GM21786 (cell line): Measurements from ENCODE around the gene FADS3.

ENCODE experiments used
- ATAC-seq: cut with Tn5 transposase; IDR thresholded peaks from one replicate; pipeline ENCODE4 v1.9.1; 2021; ENCODE audit not compliant: unreplicated experiment

The FADS3 gene, protein sequence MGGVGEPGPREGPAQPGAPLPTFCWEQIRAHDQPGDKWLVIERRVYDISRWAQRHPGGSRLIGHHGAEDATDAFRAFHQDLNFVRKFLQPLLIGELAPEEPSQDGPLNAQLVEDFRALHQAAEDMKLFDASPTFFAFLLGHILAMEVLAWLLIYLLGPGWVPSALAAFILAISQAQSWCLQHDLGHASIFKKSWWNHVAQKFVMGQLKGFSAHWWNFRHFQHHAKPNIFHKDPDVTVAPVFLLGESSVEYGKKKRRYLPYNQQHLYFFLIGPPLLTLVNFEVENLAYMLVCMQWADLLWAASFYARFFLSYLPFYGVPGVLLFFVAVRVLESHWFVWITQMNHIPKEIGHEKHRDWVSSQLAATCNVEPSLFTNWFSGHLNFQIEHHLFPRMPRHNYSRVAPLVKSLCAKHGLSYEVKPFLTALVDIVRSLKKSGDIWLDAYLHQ

DNA sequence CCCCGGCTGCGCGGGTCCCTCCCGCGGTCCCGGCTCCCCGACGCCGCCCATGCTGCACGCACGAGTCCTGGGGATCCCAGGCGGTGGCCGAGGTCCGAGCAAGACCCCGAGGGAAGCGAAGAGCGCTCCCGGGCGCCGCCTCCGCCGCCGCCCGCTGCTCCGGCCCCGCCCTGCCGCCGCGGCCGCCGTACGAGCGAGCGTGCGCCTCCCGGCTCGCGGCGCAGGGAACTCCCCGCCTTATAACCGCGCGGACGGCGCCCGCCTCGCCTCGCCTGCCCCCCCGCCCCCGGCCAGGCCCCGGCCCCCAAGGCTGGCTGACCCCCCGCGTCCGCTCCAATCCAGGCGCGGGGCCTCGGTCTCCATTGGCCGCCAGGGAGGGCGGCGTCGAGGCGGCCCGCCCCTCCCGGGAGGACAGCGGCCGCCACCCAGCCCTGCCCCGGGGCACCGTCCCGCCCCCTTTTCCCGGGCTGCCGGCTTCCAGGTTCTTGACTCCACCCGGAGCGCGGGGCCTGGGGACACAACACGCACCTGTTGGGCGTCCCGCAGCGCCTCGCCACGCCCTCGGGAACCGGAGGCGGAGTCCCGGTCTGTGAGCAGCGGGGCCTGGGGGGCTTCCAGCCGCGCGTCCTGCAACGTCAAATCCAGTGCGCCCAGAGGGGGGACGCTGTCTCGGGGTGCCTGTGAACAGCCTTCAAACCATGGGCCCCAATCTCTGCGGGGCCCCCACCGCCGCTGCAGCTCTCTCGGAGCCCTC is at the start of gene FADS3:
Gene FADS3, minus strand, starts transcription at position 215 of the 754 bp plus-strand sequence. Its CDS starts 164 bp downstream, at position 51.
- peak; percentile 58 for ATAC-seq

DNA sequence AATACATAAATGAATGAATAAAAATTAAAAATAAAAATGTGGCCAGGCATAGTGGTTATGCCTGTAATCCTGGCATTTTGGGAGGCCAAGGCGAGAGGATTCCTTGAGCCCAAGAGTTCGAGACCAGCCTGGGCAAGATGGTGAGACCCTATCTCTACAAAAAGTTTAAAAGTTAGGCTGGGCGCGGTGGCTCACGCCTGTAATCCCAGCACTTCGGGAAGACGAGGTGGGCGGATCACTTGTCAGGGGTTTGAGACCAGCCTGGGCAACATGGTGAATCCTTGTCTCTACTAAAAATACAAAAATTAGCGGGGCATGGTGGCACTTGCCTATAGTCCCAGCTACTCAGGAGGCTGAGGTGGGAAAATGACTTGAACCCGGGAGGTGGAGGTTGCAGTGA is 49.1 kb upstream of the FADS3 start:
- ATAC-seq = no peak

DNA sequence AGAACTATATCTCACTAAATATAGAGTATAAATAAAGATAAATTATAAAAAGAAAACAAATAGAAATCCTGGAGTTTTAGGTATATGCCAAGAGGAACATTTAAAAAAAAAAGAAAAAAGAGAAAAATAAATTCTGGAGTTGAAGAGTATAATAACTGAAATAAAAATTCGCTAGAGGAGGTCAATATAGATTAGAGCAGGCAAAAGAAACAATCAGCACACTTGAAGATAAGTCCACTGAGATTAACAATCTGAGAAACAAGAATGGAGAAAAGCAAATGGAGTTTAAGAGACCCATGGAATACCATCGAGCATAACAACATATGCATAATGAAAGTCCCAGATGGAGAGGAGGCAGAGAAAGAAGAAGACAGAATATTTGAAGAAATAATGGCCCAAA is 44.5 kb upstream of the FADS3 start:
- no peak for ATAC-seq

DNA sequence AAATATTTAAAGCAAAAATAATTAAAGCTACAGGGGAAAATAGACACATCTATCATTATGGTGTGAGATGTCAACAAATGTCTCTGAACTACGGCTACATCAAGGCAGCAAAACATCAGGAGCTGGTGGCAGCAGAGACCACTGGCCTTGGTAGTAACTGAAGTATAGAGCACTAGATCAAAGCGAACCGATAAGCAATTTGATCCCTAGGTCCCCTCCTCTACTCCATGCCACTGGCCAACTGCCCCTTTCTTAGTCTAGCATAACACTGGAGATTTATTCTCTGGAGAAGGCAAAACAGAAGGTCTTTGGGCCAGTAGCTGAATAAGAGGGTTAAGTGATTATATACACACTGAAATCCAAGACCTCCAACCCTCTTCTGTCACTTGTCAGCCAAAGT is 39.6 kb upstream of the FADS3 start:
- ATAC-seq = no peak

DNA sequence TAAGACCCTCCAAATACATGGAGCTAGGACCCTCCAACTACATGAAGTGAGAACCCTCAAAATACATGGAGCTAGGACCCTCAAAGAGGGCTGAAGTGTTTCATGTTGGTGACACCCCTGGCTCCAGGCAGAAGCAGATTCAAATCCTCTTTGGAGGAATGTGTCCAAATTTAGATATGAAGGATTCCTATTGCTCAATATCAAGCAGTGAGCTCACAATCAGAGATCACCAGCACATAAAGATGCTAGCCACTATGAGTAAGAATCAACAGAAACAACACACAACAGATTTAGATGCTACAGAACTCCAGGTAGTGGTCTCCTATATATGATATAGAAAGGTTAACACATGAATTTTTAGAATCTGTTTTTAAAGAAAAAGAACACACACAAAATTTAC is 37.3 kb upstream of the FADS3 start:
- ATAC-seq = no peak

DNA sequence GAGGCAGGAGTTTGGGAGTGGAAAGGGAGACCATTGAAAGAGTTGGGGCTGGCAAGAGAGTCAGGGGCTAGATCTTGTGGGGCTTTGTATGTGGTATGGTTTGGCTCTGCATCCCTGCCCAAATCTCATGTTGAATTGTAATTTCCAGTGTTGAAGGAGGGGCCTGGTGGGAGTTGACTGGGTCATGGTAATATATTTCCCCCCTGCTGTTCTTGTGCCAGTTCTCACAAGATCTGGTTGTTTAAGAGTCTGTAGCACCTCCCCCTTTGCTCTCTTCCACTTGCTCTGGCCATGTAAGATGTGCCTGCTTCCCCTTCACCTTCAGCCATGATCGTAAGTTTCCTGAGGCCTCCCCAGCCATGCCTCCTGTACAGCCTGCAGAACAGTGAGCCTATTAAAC is 36.2 kb upstream of the FADS3 start:
- no peak for ATAC-seq

DNA sequence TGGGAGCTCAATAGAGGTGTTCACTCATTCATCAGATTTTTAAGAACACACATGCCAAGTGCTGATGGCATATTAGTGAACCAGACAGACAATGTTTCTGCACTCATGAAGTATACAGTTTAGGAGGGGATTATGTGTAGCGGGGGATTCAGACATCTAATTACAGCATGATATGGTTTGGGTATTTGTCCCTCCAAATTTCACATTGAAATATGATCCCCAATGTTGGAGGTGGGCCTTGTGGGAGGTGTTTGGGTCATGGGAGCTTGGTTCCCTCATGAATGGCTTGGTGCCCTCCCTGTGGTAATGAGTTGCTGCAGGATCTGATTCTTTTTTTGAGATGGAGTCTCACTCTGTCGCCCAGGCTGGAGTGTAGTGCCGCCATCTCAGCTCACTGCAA is 34.9 kb upstream of the FADS3 start:
- no peak for ATAC-seq

DNA sequence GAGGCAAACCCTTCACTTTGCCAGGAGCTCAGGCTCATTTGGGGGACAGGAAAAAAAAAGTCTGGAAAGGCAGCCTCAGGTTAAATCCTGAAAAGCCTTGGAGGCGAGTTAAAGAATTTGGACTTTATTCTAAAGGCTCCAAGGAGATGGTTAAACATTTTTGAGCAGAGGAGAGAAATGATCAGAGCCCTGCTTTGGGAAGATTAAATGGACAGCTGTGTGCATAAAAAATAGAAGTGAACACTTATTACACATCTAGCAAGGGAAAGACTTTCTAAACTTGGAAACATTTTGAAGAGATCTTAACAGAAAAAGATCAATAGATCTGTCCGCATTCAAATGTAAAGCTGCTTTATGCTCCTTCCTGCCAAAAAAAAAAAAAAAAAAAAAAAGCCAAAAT is 34.4 kb upstream of the FADS3 start:
- no peak for ATAC-seq

DNA sequence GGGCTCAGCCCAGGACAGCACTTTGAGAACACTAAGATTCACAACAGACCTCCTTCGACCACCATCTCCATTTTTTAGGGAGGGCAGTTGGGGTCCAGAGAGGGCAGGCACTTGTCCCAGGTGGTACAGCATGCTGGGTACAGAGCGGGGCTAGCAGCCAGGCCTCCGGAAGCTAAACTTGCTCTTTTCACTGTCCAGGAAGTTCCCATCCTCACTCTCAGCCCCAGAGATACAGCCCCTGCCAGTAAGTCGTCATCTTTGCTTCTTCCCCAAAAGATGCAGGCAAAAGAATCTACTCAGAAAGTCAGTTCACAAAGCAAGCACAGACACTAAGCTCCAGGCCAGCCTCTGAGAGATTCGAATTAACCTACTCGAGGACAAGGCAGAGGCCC is 32.7 kb upstream of the FADS3 start:
- no peak for ATAC-seq

DNA sequence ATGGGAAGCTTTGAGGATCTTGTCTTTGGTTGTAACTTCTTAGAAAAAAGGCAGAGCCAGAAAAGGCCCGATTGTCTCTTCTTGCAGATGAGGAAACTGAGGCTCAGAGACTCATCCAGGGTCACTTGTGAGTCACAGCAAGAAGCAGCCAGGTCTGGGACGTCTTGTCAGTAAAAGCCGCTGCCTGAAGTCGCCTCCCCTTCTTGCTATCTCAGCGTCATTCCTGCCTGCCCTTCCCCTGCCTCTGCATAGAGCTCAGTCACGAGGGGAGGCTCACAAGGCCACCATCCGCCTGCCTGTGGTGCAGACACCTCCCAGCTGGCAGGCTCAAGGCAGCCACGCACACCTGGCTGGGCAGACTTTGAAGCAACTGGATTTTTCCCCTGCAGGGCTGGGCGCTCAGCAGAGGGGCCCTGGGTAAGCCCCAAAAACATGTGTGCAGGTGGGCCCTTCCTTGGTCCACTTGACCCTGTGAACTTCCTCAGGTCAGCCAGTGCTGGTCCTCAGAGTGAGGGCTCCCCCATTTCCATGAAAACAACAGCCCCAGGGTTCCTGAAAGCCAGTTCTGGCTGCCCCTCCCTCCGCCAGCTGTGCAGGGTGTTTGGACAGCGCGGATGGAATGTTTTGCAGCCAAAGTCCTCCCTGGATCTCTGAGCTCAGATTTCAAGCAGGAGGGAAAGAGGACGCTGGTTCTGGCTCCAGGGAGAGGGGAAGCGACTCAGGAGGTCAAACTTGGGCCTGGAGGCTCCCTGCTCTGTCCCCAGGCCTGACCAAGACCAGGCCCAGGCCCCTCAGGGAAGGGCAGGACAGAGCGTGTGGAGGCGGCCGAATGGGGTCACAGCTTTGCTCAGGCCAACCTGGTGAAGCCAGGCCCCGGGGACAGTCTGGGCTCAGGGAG is 32.1 kb upstream of the FADS3 start:
- ATAC-seq = no peak

DNA sequence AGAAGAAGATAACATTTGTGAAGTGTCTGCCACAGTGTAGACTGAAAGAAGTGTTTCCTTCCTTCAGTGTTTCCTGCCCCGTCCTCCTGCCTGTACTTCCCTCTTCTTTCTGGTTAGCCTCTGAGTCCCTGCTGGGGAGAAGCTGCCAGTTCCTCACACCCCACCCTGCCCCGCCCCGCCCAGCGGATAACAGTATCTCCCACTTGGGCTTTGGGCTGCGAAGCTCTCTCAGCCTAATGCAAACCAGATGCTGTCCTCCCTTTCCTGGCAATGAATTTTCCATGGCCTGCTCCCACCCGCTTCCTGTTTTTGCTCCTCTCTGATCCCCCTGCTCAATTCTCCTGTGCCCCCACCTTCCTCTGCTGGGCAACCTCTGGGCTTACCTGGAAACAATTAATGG is 31.2 kb upstream of the FADS3 start:
- ATAC-seq = no peak

DNA sequence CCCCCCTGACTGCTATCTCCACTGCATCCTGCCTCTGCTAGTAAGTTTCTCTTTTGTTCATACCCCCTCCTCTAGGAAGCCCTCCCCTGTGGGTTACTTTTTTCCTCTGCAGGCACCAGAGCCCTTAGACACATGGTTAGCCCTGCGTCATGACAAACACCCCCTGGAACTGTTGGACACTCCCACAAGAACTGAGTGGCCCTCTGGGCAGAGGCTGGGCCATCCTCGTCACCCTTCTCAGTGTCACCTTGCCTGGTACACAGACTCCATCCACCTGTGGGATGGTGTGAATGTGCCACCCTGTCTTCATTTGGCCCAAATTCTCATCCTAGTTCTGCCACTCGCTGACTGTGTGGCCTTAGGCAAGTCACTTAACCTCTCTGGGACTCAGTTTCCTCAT is 30.1 kb upstream of the FADS3 start:
- no peak for ATAC-seq

DNA sequence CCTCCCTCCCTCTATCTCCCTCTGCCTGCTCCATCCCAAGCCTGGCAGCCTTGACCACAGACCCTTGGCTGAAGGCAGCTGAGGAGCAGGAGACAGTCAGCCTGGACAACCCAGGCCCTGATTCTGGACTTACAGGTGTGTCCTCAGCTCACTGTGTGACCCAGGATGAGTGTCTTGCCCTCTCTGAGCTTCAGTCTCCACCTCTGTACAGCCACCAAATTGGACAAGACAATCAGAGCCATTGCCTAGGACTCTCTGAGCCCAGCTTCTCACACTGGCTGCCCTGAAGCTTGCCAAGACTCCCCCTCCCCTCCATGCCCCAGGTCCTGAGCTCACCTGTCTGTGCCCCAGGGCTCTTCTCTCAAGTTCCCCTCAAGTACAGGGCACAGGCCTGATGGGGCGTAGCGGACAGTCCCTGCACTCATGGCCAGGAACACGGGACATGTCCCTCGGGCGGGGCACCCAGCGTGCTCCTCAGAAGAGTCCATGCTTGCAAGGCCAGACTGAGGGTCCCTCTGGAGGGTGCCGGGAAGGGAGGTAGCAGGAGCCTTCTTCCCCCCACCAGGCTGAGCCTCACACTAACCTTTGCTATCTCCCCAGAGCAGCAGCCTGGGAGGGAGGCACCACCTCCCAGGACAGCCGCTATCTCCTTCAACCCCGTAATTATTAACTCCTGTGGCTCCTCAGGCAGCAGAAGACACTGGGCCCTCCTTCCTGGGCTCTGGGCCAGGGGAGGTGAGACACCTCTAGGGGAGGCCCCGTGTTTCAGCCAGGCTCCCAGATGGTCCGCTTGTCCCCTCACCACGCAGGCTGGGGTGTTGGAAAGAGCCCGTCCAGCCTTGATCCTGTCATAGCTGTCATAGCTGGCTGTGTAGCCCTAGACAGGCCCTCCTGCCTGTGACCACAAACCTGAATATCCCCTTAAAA is 28.6 kb upstream of the FADS3 start:
- no peak for ATAC-seq

DNA sequence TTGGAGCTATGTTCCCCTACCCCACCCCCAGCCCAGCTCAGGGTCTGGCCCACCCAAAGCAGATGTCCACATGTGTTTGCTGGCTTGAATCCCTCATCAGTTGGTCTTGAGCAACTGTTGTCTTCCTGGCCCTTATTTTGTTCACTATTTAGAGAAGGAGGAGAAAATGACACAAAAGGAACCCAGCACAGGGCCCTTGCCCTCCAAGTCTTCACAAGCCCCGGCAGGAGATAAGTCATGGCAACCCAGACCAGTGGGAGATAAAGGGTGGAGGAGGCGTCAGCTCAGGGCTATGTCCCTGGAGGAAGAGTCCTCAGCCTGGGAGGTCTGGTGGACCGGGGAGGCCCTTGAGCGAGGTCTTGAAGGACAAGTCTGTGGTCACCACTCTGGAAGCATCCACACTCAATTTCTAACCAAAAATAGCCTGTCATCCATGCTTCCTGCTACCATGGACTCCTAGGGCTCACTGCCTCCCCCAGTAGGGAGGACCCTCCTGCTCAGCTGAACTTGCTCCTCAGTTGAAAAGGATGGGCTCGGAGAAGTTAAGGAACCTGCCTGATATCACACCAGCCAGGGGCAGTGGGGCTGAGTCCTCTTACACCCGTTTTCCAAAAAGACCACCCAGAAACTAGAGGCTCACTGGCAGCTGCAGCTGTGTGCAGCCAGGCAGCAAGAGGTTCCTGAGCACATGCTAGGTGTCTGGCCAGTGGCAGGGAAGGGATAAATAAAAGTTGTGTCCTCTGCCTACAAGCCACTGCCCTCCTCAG is 27.8 kb upstream of the FADS3 start:
- ATAC-seq = no peak

DNA sequence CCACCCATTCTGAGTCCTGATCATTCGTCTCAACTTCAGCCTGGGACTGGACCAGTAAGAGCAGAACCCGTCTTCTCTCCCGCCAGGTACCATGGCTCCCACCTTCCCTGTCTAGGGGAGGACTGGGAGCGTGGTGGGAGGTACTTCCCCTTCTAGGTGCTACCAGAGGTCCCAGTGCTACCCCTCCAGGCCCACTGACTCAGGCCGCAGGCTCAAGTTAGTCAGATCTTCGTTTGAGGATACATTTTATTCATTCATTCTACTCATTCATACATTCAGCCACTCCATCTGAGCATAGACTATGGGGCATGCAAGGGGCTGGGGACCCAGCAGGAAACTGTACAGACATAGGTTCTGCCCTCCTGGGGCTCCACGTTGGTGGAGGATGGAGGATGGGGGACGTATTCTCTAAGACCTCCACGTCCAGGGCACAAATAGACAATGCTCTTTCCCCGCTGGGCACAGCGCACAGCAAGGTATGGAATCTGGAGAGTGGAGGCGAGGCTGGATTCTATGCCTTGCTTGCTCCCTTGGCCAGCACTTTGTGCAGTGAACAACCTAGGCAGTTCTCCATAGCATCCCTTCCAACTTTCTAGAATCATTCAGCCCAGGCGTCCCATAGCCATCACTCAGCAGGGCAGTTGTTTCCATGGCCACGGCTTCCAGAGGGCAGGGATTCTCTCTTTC is 27.0 kb upstream of the FADS3 start:
- no peak for ATAC-seq

DNA sequence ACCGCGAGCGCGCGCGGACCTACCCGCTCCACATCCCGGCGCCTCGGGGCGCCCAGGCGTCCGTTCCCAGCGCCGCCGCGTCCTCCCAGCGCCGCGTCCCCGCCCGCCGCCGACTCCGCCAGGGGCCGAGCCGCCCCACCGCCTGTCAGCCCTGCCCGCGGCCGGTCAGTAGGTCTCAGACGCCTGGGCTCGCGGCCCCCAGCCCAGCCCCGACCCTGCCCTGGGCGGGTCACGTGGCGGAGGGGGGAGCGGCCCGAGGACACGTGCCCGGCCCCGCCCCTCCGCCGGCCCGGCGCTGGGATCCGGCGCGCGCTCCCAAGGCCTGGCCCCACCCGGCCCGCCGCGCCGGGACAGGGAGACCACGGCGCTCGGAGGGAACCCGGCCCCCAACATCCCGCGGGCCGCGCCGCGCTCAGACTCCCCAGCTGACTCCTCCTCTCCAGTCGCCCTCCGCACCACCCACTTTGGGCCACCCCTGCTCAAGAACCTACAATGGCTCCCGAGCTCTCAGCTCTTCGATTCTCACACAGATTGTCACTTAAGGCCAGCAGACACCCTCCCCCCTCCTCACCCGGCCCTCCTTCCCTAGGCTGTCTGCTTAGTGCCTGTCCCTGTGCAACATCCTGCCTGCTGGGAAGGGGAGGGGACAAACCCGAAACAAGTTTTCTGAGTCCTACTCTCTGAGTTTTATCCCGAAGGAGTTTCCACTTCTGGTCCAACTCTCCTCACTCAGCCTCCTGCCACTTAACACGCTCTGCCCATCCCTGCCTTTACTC is 26.2 kb upstream of the FADS3 start, which contains the start of gene RAB3IL1:
Gene RAB3IL1, minus strand, starts transcription at position 233 of the 776 bp plus-strand sequence. Its CDS starts 199 bp downstream, at position 34.
- ATAC-seq = no peak

DNA sequence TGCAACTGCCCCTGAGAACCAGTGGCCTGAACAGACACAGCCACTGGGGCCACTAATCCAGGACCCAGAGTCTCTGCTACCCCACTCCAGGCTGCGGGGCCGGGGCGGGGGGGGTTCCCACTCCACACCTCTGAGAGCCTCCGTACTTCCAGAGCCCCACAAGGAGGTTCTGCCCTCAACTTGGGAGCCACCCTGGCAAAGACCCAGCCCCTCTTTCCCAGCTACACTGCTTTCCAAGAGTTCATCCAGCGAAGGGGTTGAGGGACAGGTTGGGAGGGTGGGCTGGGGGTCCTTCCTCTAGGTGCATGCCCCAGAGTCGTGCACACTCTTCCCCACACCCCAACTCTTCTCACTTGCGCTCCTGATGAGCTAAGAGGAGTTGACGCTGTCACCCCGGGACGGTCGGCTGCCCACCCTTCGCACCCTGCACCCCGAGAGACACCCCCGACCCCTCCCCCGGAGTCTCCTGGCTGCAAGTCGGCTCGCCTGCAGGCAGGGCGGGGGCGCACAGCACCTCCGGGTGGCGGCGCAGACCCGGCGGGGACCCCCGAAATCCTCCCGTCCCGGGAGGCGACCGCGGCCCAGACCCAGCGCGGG is 25.5 kb upstream of the FADS3 start:
- no peak for ATAC-seq
